GM12874 (cell line): Measurements from ENCODE around the gene TMEM239.

Experiments used
- CTCF ChIP-seq: IDR thresholded peaks from 2 replicates; pipeline ENCODE4 v1.5.1; 2011; ENCODE audit warnings: low read depth, mild to moderate bottlenecking, control low read depth, low read length, moderate library complexity; ENCODE audit not compliant: insufficient read depth

Gene TMEM239

GRCh38 chr20:2840138-2840966 is 24.2 kb downstream of the TMEM239 start, which contains the start of the genes PCED1A and VPS16:
Gene PCED1A (minus strand): TSS chr20:2840655. CDS start chr20:2839912, 743 bp downstream.
Gene VPS16 (plus strand): TSS chr20:2840745. CDS start chr20:2840775, 30 bp downstream.
- no peak for TF ChIP-seq CTCF

- TF ChIP-seq CTCF, result no peak
Measured at GRCh38 chr20:2840967-2841531, 24.9 kb downstream of the TMEM239 start.

- TF ChIP-seq CTCF, result no peak
Measured at GRCh38 chr20:2845607-2846006, 29.4 kb downstream of the TMEM239 start.

GRCh38 chr20:2846698-2847097 is 30.5 kb downstream of the TMEM239 start:
- TF ChIP-seq CTCF, result no peak

GRCh38 chr20:2847802-2848201 is 31.6 kb downstream of the TMEM239 start:
- no peak for TF ChIP-seq CTCF

GRCh38 chr20:2849529-2849928 is 33.4 kb downstream of the TMEM239 start:
- TF ChIP-seq CTCF, result no peak

- TF ChIP-seq CTCF, result no peak
Measured at GRCh38 chr20:2851086-2851485, 34.9 kb downstream of the TMEM239 start.
